Heart left ventricle (tissue), 16 donors: ENCODE data around the gene FHL2. TPM values are rescaled to one million over a fixed set of nuclear protein-coding genes. Genes with fewer than 3 reads are reported as not detected.
A peak's percentile ranks its signal among the peaks of the same experiment; 100 is the strongest.

Source experiments
- ATAC-seq, 4 donors: fragments of 200-7000 bp; cut with Tn5 transposase; one replicate each; pipeline ENCODE4 v1.9.1; 2020 to 2022; ENCODE audit warnings: moderate library complexity in 4 of 4, mild to moderate bottlenecking in 3 of 4, moderate number of reproducible peaks in 1 of 4
- DNase-seq, 5 donors: peaks; one replicate each; pipeline ENCODE4 v3.0.0-alpha.2; 2020
- H3K27ac ChIP-seq, 12 donors: fragments of 200-600 bp; sonication (generic) in 4 of 12; one replicate each; pipeline versions ENCODE4 v1.5.0 to v1.8.0; 2016 to 2022; ENCODE audit warnings: mild to moderate bottlenecking in 2 of 12
- H3K27me3 ChIP-seq, 9 donors: fragments of 200-600 bp; sonication (generic) in 2 of 9; one replicate each; pipeline versions ENCODE4 v1.5.1 to v1.8.0; 2016 to 2022; ENCODE audit warnings: mild to moderate bottlenecking in 3 of 9
- H3K36me3 ChIP-seq, 9 donors: fragments of 200-600 bp; sonication (generic) in 2 of 9; one replicate each; pipeline versions ENCODE4 v1.5.0 to v1.8.0; 2018 to 2022; ENCODE audit warnings: mild to moderate bottlenecking in 2 of 9
- H3K4me1 ChIP-seq, 12 donors: fragments of 200-600 bp; sonication (generic) in 4 of 12; one replicate each; pipeline versions ENCODE4 v1.5.0 to v1.8.0; 2016 to 2022; ENCODE audit warnings: mild to moderate bottlenecking in 3 of 12
- H3K4me3 ChIP-seq, 12 donors: fragments of 200-600 bp; sonication (generic) in 4 of 12; one replicate each; pipeline versions ENCODE4 v1.5.0 to v1.8.0; 2017 to 2022; ENCODE audit warnings: mild to moderate bottlenecking in 9 of 12, moderate library complexity in 4 of 12
- H3K9me3 ChIP-seq, 12 donors: fragments of 200-600 bp; sonication (generic) in 4 of 12; one replicate each; pipeline versions ENCODE4 v1.5.0 to v1.8.0; 2016 to 2022; ENCODE audit warnings: mild to moderate bottlenecking in 1 of 12
- CTCF ChIP-seq, 12 donors: fragments of 200-600 bp; sonication (generic) in 4 of 12; IDR thresholded peaks; one replicate each; pipeline versions ENCODE4 v1.5.0 to v1.8.0; 2018 to 2022; ENCODE audit warnings: antibody characterized with exemption in 12 of 12, mild to moderate bottlenecking in 5 of 12
- POLR2A ChIP-seq, 2 donors: fragments of 450-650 bp; IDR thresholded peaks; one replicate each; pipeline ENCODE4 v1.6.1; 2017; ENCODE audit warnings: antibody characterized with exemption in 2 of 2, mild to moderate bottlenecking in 2 of 2, moderate library complexity in 2 of 2
- WGBS, 4 donors: extraction: QIAGEN DNeasy Blood & Tissue Kit in 2 of 4; methylation state at CpG; one replicate each; pipeline versions ENCODE4 v1.1.5 to v1.1.7; 2013 to 2018; 5-methylcytosine and 5-hydroxymethylcytosine counted together
- intact Hi-C, 10 donors: fragments of 100-400 bp; cut with DNase I; formaldehyde crosslinking; loops; one replicate each; pipeline versions ENCODE4 v1.11.1 to v1.14.2; 2022
- polyA plus RNA-seq, 2 donors: library from polyadenylated mRNA; stranded (reverse); fragments of 200-250 nt; gene quantifications; one replicate each; pipeline ENCODE4 v1.2.3, GENCODE V29; 2013
- total RNA-seq, 9 donors: library from RNA; depleted of rRNA in 2 of 9; stranded (reverse); fragments of >200 nt in 2 of 9; fragmentation: NEBNext Ultra II Directional in 3 of 9; extraction: Animal tissue kit (Norgen Biotek cat#: 25700) in 3 of 9; gene quantifications; one replicate each; pipeline versions ENCODE4 v1.1.0 to v1.2.4, GENCODE V29; 2016 to 2023
- donor health status: ischemic (EF 13 %, LVEDD 7.1; RV severe dilation, severe dysfunction).
- donor health status: healthy with polysubstance abuse.
- donor health status: DM: no; HTN: yes; CAD: no.
- donor health status: DM: no; HTN: no; CAD: no.
- donor health status: ischemic (EF 25% LVEDD 6.9; RV normal size, moderate dysfunction).
- donor health status: ischemic (EF 25% LVEDD 5.7; RV mildly dilated, moderate dysfunction).
- donor health status: healthy.
- donor health status: DM: yes; HTN: yes; CAD: no.
- donor health status: ischemic (EF 35%, LVEDD 5.7; RV mildly dilated, moderate dysfunction).
- donor health status: nonischemic (EF 11% LVEDD 7.7; RV severe dilation, severe dysfunction).
- donor health status: DM: yes; HTN: yes; CAD: no.
- donor health status: PGD.
- donor health status: ischemic (EF 29% LVEDD 5.4; RV normal size, mild dysfunction).
- donor health status: nonischemic (EF 23%, LVEDD 6.1; RV moderate dilation, normal function).

Gene FHL2
- total and polyA plus RNA-seq, 11 donors: 649 to 4,692 (median 1,165) TPM

GRCh38 chr2:105365206-105365605 lies 33.6 kb downstream of the FHL2 start:
- peak overlapping the region in 5 of 12 donors; percentile 2 to 50 (median 31) for H3K27ac ChIP-seq
- TF ChIP-seq CTCF (IDR thresholded peaks at IDR 0.05) (no peak), POLR2A (IDR thresholded peaks at IDR 0.05) (no peak)
- WGBS, 4 donors: 37 to 46% (median 43%) methylated on average over 3 of the region's 3 CpGs
- DNase-seq (no peak), ATAC-seq (no peak)
- H3K4me1 ChIP-seq: peaks cover 0 to 61% (median 13%) of the 10 kb centered on the region in 12 donors
- H3K9me3 ChIP-seq: no peaks in the 10 kb centered on the region
- intact Hi-C loops: loop anchor here in 3 of 10 donors (5.0 kb wide), 2 partner anchors 152 to 157 kb away; no protein-coding TSS in a partner anchor
- no peak overlapping the region for H3K4me3 ChIP-seq
- no peaks in the 10 kb centered on the region for H3K27me3 ChIP-seq
- peaks cover 0 to 100% (median 94%) of the 10 kb centered on the region in 9 donors for H3K36me3 ChIP-seq

- H3K27ac ChIP-seq: peak overlapping the region in 6 of 12 donors; percentile 2 to 50 (median 32)
- H3K4me3 ChIP-seq: no peak overlapping the region
- ATAC-seq (no peak), DNase-seq (no peak)
- no peaks in the 10 kb centered on the region for H3K9me3 ChIP-seq
- 48 to 79% (median 63%) methylated on average over 5 of the region's 5 CpGs for WGBS, 4 donors
- intact Hi-C loops: loop anchor here in 3 of 10 donors (5.0 kb wide), 2 partner anchors 153 to 158 kb away; no protein-coding TSS in a partner anchor
- peaks cover 0 to 57% (median 9%) of the 10 kb centered on the region in 12 donors for H3K4me1 ChIP-seq
- H3K36me3 ChIP-seq: peaks cover 0 to 100% (median 96%) of the 10 kb centered on the region in 9 donors
- TF ChIP-seq CTCF (IDR thresholded peaks at IDR 0.05) (no peak), POLR2A (IDR thresholded peaks at IDR 0.05) (no peak)
- no peaks in the 10 kb centered on the region for H3K27me3 ChIP-seq
Observed at GRCh38 chr2:105364436-105365139, 34.3 kb downstream of the FHL2 start.

GRCh38 chr2:105362862-105363591 lies 35.8 kb downstream of the FHL2 start:
- peak in 3 of 4 donors; percentile 0 to 11 (median 3) for ATAC-seq
- TF ChIP-seq POLR2A (IDR thresholded peaks at IDR 0.05) (no peak), CTCF (IDR thresholded peaks at IDR 0.05) (no peak)
- intact Hi-C loops: no loop called here
- Histone ChIP-seq H3K4me1 (peaks cover 0 to 52% (median 4%) of the 10 kb centered on the region in 12 donors), H3K9me3 (peaks cover 0 to under 1% (median 0%) of the 10 kb centered on the region in 12 donors), H3K36me3 (peaks cover 0 to 100% (median 89%) of the 10 kb centered on the region in 9 donors), H3K27me3 (no peaks in the 10 kb centered on the region), H3K4me3 (no peak overlapping the region), H3K27ac (peak overlapping the region in 8 of 12 donors; percentile 4 to 38 (median 16))
- DNase-seq: no peak
- 51 to 68% (median 57%) methylated on average over 11 to 15 of the region's 15 CpGs for WGBS, 4 donors
